ENCODE measurements around the gene IL1F10.

Gene IL1F10

DNA sequence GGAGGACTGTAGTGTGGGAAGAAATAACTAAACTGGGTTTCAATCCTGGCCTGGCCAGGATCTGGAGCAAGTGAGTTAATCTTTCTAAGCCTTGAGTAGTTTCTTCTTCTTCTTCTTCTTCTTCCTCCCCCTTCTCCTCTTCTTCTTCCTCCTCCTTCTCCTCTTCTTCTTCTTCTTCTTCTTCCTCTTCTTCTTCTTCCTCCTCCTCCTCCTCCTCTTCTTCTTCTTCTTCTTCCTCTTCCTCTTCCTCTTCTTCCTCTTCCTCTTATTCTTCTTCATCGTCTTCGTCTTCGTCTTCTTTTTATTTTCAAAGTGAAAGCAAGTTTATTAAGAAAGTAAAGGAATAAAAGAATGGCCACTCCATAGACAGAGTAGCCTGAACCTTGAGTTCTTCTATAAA, 53.1 kb downstream of the IL1F10 start:
- ChIA-PET CTCF (interaction anchor here (0.6 to 7.5 kb wide), 2 partner anchors 16 to 162 kb away, joined by 3 to 66 read pairs; no protein-coding TSS in a partner anchor), POLR2A (no interaction called here)
- TF ChIP-seq ZNF513 (tag by site-specific recombination; IDR thresholded peaks at IDR 0.05) (peak; percentile 95), ZNF645 (tag by site-specific recombination; IDR thresholded peaks at IDR 0.05) (no peak)
- Histone ChIP-seq H3K36me3 (ENCODE audit: control insufficient read depth in 2 of 2, insufficient read depth in 1 of 2, low read length in 2 of 2) (no peaks in the 10 kb centered on the region), H3K4me1 (ENCODE audit: control insufficient read depth, insufficient read depth, low read length) (no peaks in the 10 kb centered on the region), H3K4me3 (ENCODE audit: low read depth, low read length) (no peak overlapping the region), H3K27ac (ENCODE audit: extremely low read depth, low read depth, low read length) (no peak overlapping the region), H3K9me3 (ENCODE audit: control insufficient read depth, insufficient read depth, low read depth, low read length) (no peaks in the 10 kb centered on the region)

GRCh38 chr2:113122364-113122763, 54.6 kb downstream of the IL1F10 start:
- H3K9me3 ChIP-seq (ENCODE audit: control insufficient read depth, insufficient read depth, low read depth, low read length), result no peaks in the 10 kb centered on the region

DNA sequence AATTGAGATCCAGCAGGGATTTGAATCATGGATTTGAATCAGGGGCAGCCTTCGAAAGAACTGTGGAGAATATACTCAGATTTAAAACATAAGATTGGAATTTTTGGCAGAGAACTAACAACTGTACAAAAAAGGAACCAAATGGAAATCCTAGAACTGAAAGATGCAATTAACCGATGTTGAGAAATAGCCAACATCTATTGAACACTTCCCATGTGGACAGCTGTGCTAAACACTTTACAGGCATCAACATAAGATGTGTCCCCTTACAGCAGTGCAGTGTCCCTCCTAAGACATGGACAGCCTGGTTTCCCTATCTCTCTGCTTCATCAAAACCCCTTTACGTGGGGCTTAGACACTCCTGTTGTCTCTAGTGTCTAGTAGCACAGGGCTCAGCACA, 56.0 kb downstream of the IL1F10 start:
- ChIA-PET POLR2A (no interaction called here), CTCF (no interaction called here)
- no peak overlapping the region for H3K27ac ChIP-seq (ENCODE audit: extremely low read depth, low read depth, low read length)
- no peaks in the 10 kb centered on the region for H3K9me3 ChIP-seq (ENCODE audit: control insufficient read depth, insufficient read depth, low read depth, low read length)
- H3K4me3 ChIP-seq (ENCODE audit: low read depth, low read length), result no peak overlapping the region
- no peaks in the 10 kb centered on the region for H3K36me3 ChIP-seq (ENCODE audit: control insufficient read depth in 2 of 2, insufficient read depth in 1 of 2, low read length in 2 of 2)
- H3K4me1 ChIP-seq (ENCODE audit: control insufficient read depth, insufficient read depth, low read length), result no peaks in the 10 kb centered on the region
- TF ChIP-seq, protein P1, sequence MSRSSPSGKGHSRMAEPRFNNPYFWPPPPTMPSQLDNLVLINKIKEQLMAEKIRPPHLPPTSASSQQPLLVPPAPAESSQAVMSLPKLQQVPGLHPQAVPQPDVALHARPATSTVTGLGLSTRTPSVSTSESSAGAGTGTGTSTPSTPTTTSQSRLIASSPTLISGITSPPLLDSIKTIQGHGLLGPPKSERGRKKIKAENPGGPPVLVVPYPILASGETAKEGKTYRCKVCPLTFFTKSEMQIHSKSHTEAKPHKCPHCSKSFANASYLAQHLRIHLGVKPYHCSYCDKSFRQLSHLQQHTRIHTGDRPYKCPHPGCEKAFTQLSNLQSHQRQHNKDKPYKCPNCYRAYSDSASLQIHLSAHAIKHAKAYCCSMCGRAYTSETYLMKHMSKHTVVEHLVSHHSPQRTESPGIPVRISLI (tag by site-specific recombination; IDR thresholded peaks at IDR 0.05), result no peak
- TF ChIP-seq ZNF292 (tag by site-specific recombination; IDR thresholded peaks at IDR 0.05; ENCODE audit: borderline replicate concordance, low read depth), result no peak
- TF ChIP-seq ZNF248 (tag by site-specific recombination; IDR thresholded peaks at IDR 0.05), result no peak
- TF ChIP-seq ZNF394 (tag by site-specific recombination; IDR thresholded peaks at IDR 0.05; ENCODE audit: borderline replicate concordance), result no peak
- TF ChIP-seq ZNF148 (tag by site-specific recombination; IDR thresholded peaks at IDR 0.05; ENCODE audit: borderline replicate concordance), result no peak
- no peak for TF ChIP-seq ZNF561 (tag by site-specific recombination; IDR thresholded peaks at IDR 0.05; ENCODE audit: borderline replicate concordance)
- no peak for TF ChIP-seq BCL11A (tag by site-specific recombination; IDR thresholded peaks at IDR 0.05; ENCODE audit: low read depth)
- no peak for TF ChIP-seq ZNF26 (tag by site-specific recombination; IDR thresholded peaks at IDR 0.05)
- no peak for TF ChIP-seq ZBTB11 (tag by site-specific recombination; conservative IDR thresholded peaks at IDR 0.05; ENCODE audit: low read depth)
- no peak for TF ChIP-seq WT1 (tag by site-specific recombination; IDR thresholded peaks at IDR 0.05)
- TF ChIP-seq ZBTB48 (tag by site-specific recombination; IDR thresholded peaks at IDR 0.05), result no peak
- no peak for TF ChIP-seq ZNF664 (tag by site-specific recombination; IDR thresholded peaks at IDR 0.05)
- TF ChIP-seq, protein P2, sequence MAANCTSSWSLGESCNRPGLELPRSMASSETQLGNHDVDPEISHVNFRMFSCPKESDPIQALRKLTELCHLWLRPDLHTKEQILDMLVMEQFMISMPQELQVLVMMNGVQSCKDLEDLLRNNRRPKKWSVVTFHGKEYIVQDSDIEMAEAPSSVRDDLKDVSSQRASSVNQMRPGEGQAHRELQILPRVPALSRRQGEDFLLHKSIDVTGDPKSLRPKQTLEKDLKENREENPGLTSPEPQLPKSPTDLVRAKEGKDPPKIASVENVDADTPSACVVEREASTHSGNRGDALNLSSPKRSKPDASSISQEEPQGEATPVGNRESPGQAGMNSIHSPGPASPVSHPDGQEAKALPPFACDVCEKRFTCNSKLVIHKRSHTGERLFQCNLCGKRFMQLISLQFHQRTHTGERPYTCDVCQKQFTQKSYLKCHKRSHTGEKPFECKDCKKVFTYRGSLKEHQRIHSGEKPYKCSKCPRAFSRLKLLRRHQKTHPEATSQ (tag by site-specific recombination; IDR thresholded peaks at IDR 0.05), result no peak

More at GRCh38 chr2:113122364-113122763, 54.6 kb downstream of the IL1F10 start:
- POLR2A ChIA-PET, result no interaction called here
- Histone ChIP-seq H3K27ac (ENCODE audit: extremely low read depth, low read depth, low read length) (no peak overlapping the region), H3K36me3 (ENCODE audit: control insufficient read depth in 2 of 2, insufficient read depth in 1 of 2, low read length in 2 of 2) (no peaks in the 10 kb centered on the region), H3K4me3 (ENCODE audit: low read depth, low read length) (no peak overlapping the region), H3K4me1 (ENCODE audit: control insufficient read depth, insufficient read depth, low read length) (no peaks in the 10 kb centered on the region)
- TF ChIP-seq ZFP3 (tag by site-specific recombination; IDR thresholded peaks at IDR 0.05; ENCODE audit: low read depth) (no peak), ZNF660 (tag by site-specific recombination; IDR thresholded peaks at IDR 0.05) (no peak), ZNF121 (tag by site-specific recombination; IDR thresholded peaks at IDR 0.05) (no peak), ZBTB7A (tag by site-specific recombination; IDR thresholded peaks at IDR 0.05; ENCODE audit: low read depth) (no peak), MYNN (tag by site-specific recombination; IDR thresholded peaks at IDR 0.05; ENCODE audit: borderline replicate concordance) (no peak), GLIS2 (tag by site-specific recombination; IDR thresholded peaks at IDR 0.05) (no peak), HOXD13 (CRISPR knock-in tag; IDR thresholded peaks at IDR 0.05; ENCODE audit: borderline replicate concordance) (no peak)
- CTCF ChIA-PET, result interaction anchor here (0.6 to 7.5 kb wide), 4 partner anchors 10 to 370 kb away, joined by 3 to 66 read pairs (median 4); no protein-coding TSS in a partner anchor
